PFSK-1 (cell line): ENCODE data around the gene PHC2.

Experiments
- FOXP2 ChIP-seq: optimal IDR thresholded peaks from 2 replicates; pipeline ENCODE3; 2011; ENCODE audit warnings: borderline replicate concordance, control low read depth, inconsistent platforms; ENCODE audit not compliant: insufficient read depth; ENCODE audit errors: extremely low read length, extremely low read depth
- POLR2AphosphoS5 ChIP-seq: IDR thresholded peaks from 2 replicates; pipeline ENCODE4 v1.6.1; 2012; ENCODE audit warnings: low read depth, mild to moderate bottlenecking, control low read depth, low read length, moderate library complexity
- REST ChIP-seq, 2 experiments: IDR thresholded peaks; 2 replicates each; pipeline versions ENCODE4 v1.6.1 to v1.8.0; 2011 to 2012; ENCODE audit warnings: low read depth in 2 of 2, low read length in 2 of 2, control low read depth in 1 of 2, inconsistent platforms in 1 of 2, mild to moderate bottlenecking in 1 of 2, moderate library complexity in 1 of 2; ENCODE audit not compliant: insufficient read depth in 1 of 2
- SIN3A ChIP-seq: IDR thresholded peaks from 2 replicates; pipeline ENCODE4 v1.6.1; 2012; ENCODE audit warnings: mild to moderate bottlenecking, low read length, moderate library complexity, borderline replicate concordance; ENCODE audit not compliant: insufficient read depth
- TAF1 ChIP-seq: IDR thresholded peaks from 2 replicates; pipeline ENCODE4 v1.6.1; 2012; ENCODE audit warnings: low read length, control low read depth, borderline replicate concordance; ENCODE audit not compliant: insufficient read depth

- TF ChIP-seq REST (IDR thresholded peaks at IDR 0.05; ENCODE audit: insufficient read depth in 1 of 2, low read depth in 2 of 2, low read length in 2 of 2) (no peak), TAF1 (no peak), POLR2AphosphoS5 (no peak), SIN3A (no peak), FOXP2 (no peak)
These were observed 134.8 kb downstream of the PHC2 start for GRCh38 chr1:33296082-33296458.
